DOHH2 (cell line): Measurements from ENCODE around the gene TMEM109.

Source experiments
- EZH2phosphoT487 ChIP-seq: fragments of 200-600 bp; sonication (generic); IDR thresholded peaks from 2 replicates; pipeline ENCODE4 v1.6.1; 2017; ENCODE audit warnings: borderline replicate concordance, mild to moderate bottlenecking, antibody characterized with exemption, low read length, moderate library complexity, mixed read lengths
- TF ChIP-seq, protein P1 (sequence below): fragments of 200-600 bp; sonication (generic); IDR thresholded peaks from one replicate; pipeline ENCODE4 v1.5.1; 2014; ENCODE audit warnings: antibody characterized with exemption, mild to moderate bottlenecking, low read depth, low read length; ENCODE audit not compliant: poor library complexity, severe bottlenecking

DNA sequence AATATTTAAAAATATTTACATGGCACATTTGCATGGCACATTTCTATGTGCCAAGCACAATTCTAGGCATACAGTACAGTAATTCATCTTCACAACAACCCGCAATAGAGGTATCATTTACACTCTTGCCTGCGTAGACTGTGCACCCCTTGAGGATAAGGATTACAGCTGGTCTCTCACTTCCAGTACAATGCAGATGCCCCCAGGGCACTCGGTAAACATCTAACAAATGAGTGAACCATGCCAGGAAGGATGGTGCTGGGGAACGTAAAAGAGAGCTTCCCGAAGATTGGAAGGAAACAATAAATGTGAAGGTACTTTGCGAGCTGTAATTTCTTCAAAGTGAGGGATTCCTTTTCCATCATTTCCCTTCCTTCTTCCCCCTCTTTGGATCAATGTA is 8.9 kb upstream of the TMEM109 start:
- TF ChIP-seq, protein P1, sequence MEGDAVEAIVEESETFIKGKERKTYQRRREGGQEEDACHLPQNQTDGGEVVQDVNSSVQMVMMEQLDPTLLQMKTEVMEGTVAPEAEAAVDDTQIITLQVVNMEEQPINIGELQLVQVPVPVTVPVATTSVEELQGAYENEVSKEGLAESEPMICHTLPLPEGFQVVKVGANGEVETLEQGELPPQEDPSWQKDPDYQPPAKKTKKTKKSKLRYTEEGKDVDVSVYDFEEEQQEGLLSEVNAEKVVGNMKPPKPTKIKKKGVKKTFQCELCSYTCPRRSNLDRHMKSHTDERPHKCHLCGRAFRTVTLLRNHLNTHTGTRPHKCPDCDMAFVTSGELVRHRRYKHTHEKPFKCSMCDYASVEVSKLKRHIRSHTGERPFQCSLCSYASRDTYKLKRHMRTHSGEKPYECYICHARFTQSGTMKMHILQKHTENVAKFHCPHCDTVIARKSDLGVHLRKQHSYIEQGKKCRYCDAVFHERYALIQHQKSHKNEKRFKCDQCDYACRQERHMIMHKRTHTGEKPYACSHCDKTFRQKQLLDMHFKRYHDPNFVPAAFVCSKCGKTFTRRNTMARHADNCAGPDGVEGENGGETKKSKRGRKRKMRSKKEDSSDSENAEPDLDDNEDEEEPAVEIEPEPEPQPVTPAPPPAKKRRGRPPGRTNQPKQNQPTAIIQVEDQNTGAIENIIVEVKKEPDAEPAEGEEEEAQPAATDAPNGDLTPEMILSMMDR, result no peak
- TF ChIP-seq EZH2phosphoT487, result no peak
